ENCODE measurements around the gene CST4.
"Not testable (repeated sequence)": the region's sequence is repeated elsewhere in the genome, so short reads cannot be mapped to it uniquely, and the experiment has no call there.

The CST4 gene, protein sequence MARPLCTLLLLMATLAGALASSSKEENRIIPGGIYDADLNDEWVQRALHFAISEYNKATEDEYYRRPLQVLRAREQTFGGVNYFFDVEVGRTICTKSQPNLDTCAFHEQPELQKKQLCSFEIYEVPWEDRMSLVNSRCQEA

DNA sequence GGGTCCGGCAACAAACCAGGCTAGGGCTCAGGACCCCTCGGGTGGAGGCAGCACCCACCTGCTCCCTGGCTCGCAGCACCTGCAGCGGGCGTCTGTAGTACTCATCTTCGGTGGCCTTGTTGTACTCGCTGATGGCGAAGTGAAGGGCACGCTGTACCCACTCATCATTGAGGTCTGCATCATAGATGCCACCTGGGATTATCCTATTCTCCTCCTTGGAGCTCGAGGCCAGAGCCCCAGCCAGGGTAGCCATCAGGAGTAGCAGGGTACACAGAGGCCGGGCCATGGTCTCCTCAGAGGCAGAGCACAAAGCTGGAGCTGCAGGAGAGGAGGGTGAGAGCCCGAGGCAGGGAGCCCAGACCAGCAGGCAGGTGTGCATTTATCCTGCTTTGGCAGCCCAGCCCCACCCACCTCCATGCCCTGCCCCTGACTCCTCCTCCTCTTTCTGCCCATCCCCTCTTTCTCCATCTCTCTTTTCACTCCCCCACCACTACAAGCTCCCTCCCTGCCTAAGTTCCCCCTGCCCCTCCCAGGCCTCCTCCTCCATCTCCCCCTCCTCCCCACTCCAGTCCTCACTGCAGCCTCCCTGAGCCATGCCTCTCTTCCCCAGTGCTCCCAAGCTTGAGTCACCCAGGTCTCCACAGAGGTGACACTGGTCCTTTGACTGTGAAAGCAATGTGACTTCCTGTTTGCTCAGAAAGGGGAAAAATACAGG is at the start of gene CST4:
Gene CST4 (minus strand): TSS at position 355 of the 715 bp plus-strand sequence. CDS start 69 bp downstream, at position 286.
- H3K4me3 ChIP-seq (ENCODE audit: low read depth, low read length); in situ Hi-C loops (cut with HindIII; ENCODE audit: low sequenced_read_pairs); DNase-seq (ENCODE audit: low read depth): not testable (repeated sequence)

GRCh38 chr20:23735391-23735790 is 46.6 kb upstream of the CST4 start:
- H3K4me3 ChIP-seq (ENCODE audit: low read depth, low read length); in situ Hi-C loops (cut with HindIII; ENCODE audit: low sequenced_read_pairs); DNase-seq (ENCODE audit: low read depth): not testable (repeated sequence)

GRCh38 chr20:23734949-23735348 is 46.1 kb upstream of the CST4 start:
- DNase-seq (ENCODE audit: low read depth); in situ Hi-C loops (cut with HindIII; ENCODE audit: low sequenced_read_pairs); H3K4me3 ChIP-seq (ENCODE audit: low read depth, low read length): not testable (repeated sequence)

- DNase-seq (ENCODE audit: low read depth); H3K4me3 ChIP-seq (ENCODE audit: low read depth, low read length); in situ Hi-C loops (cut with HindIII; ENCODE audit: low sequenced_read_pairs): not testable (repeated sequence)
Observed at GRCh38 chr20:23734440-23734839, 45.6 kb upstream of the CST4 start.

DNA sequence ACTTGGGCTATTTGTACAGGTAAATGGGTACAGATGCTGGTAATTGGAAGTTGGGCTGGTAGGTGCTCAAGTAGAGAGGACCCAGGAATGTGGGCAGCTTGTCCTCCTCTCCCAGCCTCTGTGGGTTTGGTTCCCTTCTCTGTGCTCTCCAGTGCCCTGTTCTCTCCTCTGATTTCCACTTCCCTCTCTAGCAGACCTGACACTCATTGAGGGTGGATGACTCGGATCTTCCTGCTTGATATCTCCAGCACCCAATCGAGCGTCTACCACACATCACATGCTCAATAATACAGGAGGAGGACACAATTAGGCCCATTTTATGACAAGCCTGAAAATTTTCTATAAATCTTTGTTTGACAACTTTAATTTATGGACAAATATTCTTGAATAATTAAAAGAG is 38.2 kb upstream of the CST4 start:
- no peak for TF ChIP-seq CTCF (IDR thresholded peaks at IDR 0.05; ENCODE audit: low read depth, low read length, missing control alignments)
- no peak for DNase-seq (ENCODE audit: low read depth)
- in situ Hi-C loops (cut with HindIII; ENCODE audit: low sequenced_read_pairs): no loop called here
- no peak overlapping the region for H3K4me3 ChIP-seq (ENCODE audit: low read depth, low read length)

GRCh38 chr20:23725102-23725501 is 36.3 kb upstream of the CST4 start:
- TF ChIP-seq CTCF (IDR thresholded peaks at IDR 0.05; ENCODE audit: low read depth, low read length, missing control alignments): no peak
- DNase-seq (ENCODE audit: low read depth): no peak
- no peak overlapping the region for H3K4me3 ChIP-seq (ENCODE audit: low read depth, low read length)
- in situ Hi-C loops (cut with HindIII; ENCODE audit: low sequenced_read_pairs): no loop called here

DNA sequence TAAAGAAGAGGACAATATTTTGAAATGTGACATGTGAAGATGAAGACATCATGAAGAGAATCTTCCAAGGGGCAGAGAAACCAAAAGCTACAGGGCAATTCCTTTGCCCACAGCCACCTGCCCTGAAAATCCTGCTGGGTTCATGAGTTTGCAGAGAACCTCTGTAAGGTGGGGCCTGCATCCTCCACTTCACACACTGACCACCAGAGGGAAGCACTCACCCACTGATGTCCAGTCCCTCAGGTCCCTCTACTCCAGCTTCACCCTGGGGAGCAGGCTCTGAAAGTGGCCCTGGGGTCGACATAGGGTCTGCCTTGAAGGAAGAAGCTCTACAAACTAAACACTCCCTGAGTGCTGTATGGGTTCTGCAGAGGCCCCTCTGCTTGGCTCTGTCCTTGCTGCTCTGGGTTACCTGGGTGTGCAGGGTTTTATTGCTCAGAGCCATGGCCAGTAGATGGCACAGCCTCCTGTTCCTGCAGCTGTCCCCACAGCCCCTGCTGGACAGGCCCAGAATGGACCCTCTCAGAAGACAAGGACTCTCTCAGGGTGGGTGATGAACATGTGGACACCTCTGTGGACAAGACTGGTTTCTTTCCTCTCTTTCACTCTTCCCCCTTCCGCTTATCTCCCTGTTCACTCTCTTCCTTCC is 34.9 kb upstream of the CST4 start:
- H3K4me3 ChIP-seq (ENCODE audit: low read depth, low read length); in situ Hi-C loops (cut with HindIII; ENCODE audit: low sequenced_read_pairs); DNase-seq (ENCODE audit: low read depth): not testable (repeated sequence)
- peak; percentile 61 for TF ChIP-seq CTCF (IDR thresholded peaks at IDR 0.05; ENCODE audit: low read depth, low read length, missing control alignments)

GRCh38 chr20:23722851-23723250 is 34.0 kb upstream of the CST4 start:
- in situ Hi-C loops (cut with HindIII; ENCODE audit: low sequenced_read_pairs): not testable (repeated sequence)

DNA sequence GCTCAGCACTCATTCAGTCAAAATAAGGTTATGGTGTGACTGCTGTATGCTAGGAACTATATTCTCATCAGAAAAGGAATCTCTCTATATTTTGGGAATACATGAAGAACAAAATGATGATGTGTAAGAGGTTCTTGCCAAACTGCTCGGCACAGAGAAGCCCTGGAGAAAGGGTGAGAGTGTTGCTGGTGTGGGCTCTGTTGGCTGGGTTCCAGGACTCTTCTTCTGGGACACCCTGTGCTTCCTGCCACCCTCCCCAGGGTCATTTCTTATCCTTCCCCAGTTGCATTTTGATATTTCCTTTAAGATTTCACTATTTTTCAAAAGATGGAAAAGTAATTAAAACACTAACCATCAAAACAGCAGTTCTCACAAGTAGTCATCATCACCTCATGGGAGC is 33.1 kb upstream of the CST4 start:
- no peak for DNase-seq (ENCODE audit: low read depth)
- no peak for TF ChIP-seq CTCF (IDR thresholded peaks at IDR 0.05; ENCODE audit: low read depth, low read length, missing control alignments)
- in situ Hi-C loops (cut with HindIII; ENCODE audit: low sequenced_read_pairs): no loop called here
- no peak overlapping the region for H3K4me3 ChIP-seq (ENCODE audit: low read depth, low read length)

More at GRCh38 chr20:23722851-23723250, 34.0 kb upstream of the CST4 start:
- not testable (repeated sequence) for H3K4me3 ChIP-seq (ENCODE audit: low read depth, low read length); DNase-seq (ENCODE audit: low read depth)

GRCh38 chr20:23719351-23719750 is 30.5 kb upstream of the CST4 start:
- H3K4me3 ChIP-seq (ENCODE audit: low read depth, low read length); DNase-seq (ENCODE audit: low read depth); in situ Hi-C loops (cut with HindIII; ENCODE audit: low sequenced_read_pairs): not testable (repeated sequence)

DNA sequence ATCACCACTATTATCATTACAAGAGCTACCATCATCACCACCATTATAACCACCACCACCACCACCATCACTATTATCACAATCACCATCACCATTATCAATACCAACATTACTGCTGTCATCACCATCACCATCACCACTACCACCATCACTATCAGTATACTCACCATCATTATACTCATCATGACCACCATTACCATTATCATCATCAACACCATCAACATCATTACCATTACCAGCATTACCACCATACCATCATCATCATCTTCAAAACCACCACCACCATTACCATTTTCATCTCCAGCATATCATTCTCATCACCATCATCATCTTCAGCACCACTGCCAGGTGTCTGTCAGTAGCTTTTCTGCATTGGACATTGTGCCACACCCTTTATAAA is 22.9 kb upstream of the CST4 start:
- DNase-seq (ENCODE audit: low read depth); in situ Hi-C loops (cut with HindIII; ENCODE audit: low sequenced_read_pairs); H3K4me3 ChIP-seq (ENCODE audit: low read depth, low read length): not testable (repeated sequence)
